Measurements from ENCODE around the gene ADAMTSL1. TPM values are rescaled to one million over a fixed set of nuclear protein-coding genes. Genes with fewer than 3 reads are reported as not detected.

Gene ADAMTSL1
- polyA plus RNA-seq, 2 of the 4 experiments (the other 2 are of a cell fraction) = 0.03 TPM; not detected in 1

DNA sequence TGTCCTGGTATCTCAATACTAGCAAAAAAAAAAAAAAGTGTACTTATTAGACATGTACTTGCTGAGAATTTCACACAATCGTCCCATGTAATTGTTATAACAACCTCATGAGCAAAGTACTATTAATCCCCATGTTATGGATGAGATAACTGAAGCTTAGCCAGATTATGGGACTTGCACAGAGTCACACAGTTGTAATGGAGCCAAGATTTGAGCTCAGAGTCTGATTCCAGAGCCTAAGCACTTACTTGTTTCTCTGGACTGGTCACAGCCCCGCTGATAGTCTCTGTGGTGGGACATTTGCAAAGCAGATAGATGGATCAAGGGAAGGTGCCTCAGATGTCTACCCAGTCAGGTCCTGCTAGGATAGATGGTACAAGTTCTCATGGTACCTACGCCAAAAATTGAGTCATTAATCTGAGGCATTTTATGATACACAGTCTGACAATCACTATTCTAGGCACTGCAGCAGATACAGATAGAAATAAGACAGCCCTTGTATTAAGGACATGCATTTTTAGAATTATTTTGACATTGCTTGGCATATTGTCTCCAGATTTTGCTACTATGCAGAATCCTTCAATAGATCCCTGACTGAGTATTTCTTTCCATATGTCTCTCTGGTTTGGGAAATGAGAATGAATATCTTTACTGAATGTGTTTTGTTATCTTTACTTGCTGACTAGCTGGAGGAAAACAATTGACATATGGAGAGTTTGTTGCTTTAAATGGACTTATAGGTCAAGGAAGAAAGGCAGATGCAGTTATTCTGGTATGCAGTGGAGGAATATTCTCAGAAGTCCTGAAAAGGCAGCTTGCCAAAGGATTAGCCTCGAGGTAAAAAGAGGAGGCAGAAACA lies 149.5 kb downstream of the ADAMTSL1 start:
- Histone ChIP-seq H3K4me3 (no peak overlapping the region), H3K4me2 (no peak overlapping the region), H3K9me3 (no peaks in the 10 kb centered on the region), H3K27ac (no peak overlapping the region), H3K4me1 (no peaks in the 10 kb centered on the region)
- DNase-seq (ENCODE audit: low read depth in 1 of 2, low spot score in 1 of 2) (no peak), FAIRE-seq (no peak), ATAC-seq (no peak)
- POLR2A ChIA-PET = no interaction called here
- TF ChIP-seq, protein P1, sequence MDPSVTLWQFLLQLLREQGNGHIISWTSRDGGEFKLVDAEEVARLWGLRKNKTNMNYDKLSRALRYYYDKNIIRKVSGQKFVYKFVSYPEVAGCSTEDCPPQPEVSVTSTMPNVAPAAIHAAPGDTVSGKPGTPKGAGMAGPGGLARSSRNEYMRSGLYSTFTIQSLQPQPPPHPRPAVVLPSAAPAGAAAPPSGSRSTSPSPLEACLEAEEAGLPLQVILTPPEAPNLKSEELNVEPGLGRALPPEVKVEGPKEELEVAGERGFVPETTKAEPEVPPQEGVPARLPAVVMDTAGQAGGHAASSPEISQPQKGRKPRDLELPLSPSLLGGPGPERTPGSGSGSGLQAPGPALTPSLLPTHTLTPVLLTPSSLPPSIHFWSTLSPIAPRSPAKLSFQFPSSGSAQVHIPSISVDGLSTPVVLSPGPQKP (IDR thresholded peaks at IDR 0.05; ENCODE audit: low read depth, low read length) = no peak
- TF ChIP-seq MYC (IDR thresholded peaks at IDR 0.05; ENCODE audit: borderline replicate concordance, low read length) (no peak), HMGXB4 (CRISPR knock-in tag; IDR thresholded peaks at IDR 0.05; ENCODE audit: borderline replicate concordance) (no peak), EHF (CRISPR knock-in tag; IDR thresholded peaks at IDR 0.05) (no peak), ZNF302 (CRISPR knock-in tag; IDR thresholded peaks at IDR 0.05) (no peak), HOXB5 (CRISPR knock-in tag; IDR thresholded peaks at IDR 0.05) (no peak), PBX3 (IDR thresholded peaks at IDR 0.05) (no peak), CHD2 (IDR thresholded peaks at IDR 0.05; ENCODE audit: low read length, partially characterized antibody) (no peak), ATOH8 (CRISPR knock-in tag; IDR thresholded peaks at IDR 0.05; ENCODE audit: low read depth) (no peak), NR3C1 (IDR thresholded peaks at IDR 0.05) (no peak), MAZ (IDR thresholded peaks at IDR 0.05; ENCODE audit: borderline replicate concordance, low read depth, low read length) (no peak), FOSL2 (IDR thresholded peaks at IDR 0.05) (no peak), FOSL2 (CRISPR knock-in tag; IDR thresholded peaks at IDR 0.05) (no peak), E2F6 (IDR thresholded peaks at IDR 0.05; ENCODE audit: borderline replicate concordance, low read depth) (no peak), ESRRA (IDR thresholded peaks at IDR 0.05; ENCODE audit: borderline replicate concordance, low read length) (no peak)
- TF ChIP-seq, protein P2, sequence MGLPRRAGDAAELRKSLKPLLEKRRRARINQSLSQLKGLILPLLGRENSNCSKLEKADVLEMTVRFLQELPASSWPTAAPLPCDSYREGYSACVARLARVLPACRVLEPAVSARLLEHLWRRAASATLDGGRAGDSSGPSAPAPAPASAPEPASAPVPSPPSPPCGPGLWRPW (IDR thresholded peaks at IDR 0.05) = no peak
- TF ChIP-seq, protein P3, sequence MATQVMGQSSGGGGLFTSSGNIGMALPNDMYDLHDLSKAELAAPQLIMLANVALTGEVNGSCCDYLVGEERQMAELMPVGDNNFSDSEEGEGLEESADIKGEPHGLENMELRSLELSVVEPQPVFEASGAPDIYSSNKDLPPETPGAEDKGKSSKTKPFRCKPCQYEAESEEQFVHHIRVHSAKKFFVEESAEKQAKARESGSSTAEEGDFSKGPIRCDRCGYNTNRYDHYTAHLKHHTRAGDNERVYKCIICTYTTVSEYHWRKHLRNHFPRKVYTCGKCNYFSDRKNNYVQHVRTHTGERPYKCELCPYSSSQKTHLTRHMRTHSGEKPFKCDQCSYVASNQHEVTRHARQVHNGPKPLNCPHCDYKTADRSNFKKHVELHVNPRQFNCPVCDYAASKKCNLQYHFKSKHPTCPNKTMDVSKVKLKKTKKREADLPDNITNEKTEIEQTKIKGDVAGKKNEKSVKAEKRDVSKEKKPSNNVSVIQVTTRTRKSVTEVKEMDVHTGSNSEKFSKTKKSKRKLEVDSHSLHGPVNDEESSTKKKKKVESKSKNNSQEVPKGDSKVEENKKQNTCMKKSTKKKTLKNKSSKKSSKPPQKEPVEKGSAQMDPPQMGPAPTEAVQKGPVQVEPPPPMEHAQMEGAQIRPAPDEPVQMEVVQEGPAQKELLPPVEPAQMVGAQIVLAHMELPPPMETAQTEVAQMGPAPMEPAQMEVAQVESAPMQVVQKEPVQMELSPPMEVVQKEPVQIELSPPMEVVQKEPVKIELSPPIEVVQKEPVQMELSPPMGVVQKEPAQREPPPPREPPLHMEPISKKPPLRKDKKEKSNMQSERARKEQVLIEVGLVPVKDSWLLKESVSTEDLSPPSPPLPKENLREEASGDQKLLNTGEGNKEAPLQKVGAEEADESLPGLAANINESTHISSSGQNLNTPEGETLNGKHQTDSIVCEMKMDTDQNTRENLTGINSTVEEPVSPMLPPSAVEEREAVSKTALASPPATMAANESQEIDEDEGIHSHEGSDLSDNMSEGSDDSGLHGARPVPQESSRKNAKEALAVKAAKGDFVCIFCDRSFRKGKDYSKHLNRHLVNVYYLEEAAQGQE (IDR thresholded peaks at IDR 0.05) = no peak
- TF ChIP-seq, protein P4, sequence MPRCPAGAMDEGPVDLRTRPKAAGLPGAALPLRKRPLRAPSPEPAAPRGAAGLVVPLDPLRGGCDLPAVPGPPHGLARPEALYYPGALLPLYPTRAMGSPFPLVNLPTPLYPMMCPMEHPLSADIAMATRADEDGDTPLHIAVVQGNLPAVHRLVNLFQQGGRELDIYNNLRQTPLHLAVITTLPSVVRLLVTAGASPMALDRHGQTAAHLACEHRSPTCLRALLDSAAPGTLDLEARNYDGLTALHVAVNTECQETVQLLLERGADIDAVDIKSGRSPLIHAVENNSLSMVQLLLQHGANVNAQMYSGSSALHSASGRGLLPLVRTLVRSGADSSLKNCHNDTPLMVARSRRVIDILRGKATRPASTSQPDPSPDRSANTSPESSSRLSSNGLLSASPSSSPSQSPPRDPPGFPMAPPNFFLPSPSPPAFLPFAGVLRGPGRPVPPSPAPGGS (IDR thresholded peaks at IDR 0.05) = no peak
- WGBS (ENCODE audit: missing lambda C conversion rate) = 4% methylated on average over 4 of the region's 4 CpGs
- CTCF ChIA-PET = interaction anchor here (0.7 to 0.9 kb wide), 3 partner anchors 26 to 50 kb away, joined by 3 to 4 read pairs (median 3); no protein-coding TSS in a partner anchor
